H1 (cell line): ENCODE results near the gene GULP1. TPM values are rescaled to one million over a fixed set of nuclear protein-coding genes. Genes with fewer than 3 reads are reported as not detected.
"Not testable (repeated sequence)": the region's sequence is repeated elsewhere in the genome, so short reads cannot be mapped to it uniquely, and the experiment has no call there.

Source experiments
- CTCF ChIA-PET: fragments of 300-600 bp; sonication (Branson Sonifier 250); formaldehyde crosslinking; loops from one replicate; lab custom pipeline; 2021; ENCODE audit not compliant: partially characterized antibody; lab: Charles Lee
- POLR2A ChIA-PET: fragments of 300-600 bp; sonication (Branson Sonifier 250); formaldehyde crosslinking; loops from one replicate; lab custom pipeline; 2021; ENCODE audit warnings: inconsistent platforms; ENCODE audit not compliant: partially characterized antibody; lab: Charles Lee
- DNase-seq, 2 experiments: peaks; one replicate each; pipeline versions ENCODE4 v3.0.0 to v3.0.0-alpha.2; 2010 to 2022; ENCODE audit warnings: low spot score in 2 of 2, low read depth in 1 of 2, mixed read lengths in 1 of 2
- FAIRE-seq: peaks from 2 replicates; lab custom pipeline; 2011; peaks lifted over from hg19 to GRCh38; lab: Jason Lieb, UNC
- H2AFZ ChIP-seq: 2 replicates; pipeline ENCODE4 v1.8.1; 2012; ENCODE audit warnings: low read length, inconsistent platforms
- H2AK5ac ChIP-seq: 2 replicates; pipeline ENCODE4 v1.6.1; 2013; ENCODE audit warnings: low read depth, low read length
- H2BK120ac ChIP-seq: replicated peaks from 2 replicates; pipeline ENCODE3; 2013; ENCODE audit warnings: low read depth, low read length, inconsistent platforms
- H2BK12ac ChIP-seq: 2 replicates; pipeline ENCODE4 v1.6.1; 2013; ENCODE audit warnings: low read depth, low read length
- H2BK15ac ChIP-seq: 2 replicates; pipeline ENCODE4 v1.6.1; 2013; ENCODE audit warnings: low read length
- H2BK20ac ChIP-seq: 2 replicates; pipeline ENCODE4 v1.6.1; 2013; ENCODE audit warnings: low read length
- H2BK5ac ChIP-seq: 2 replicates; pipeline ENCODE4 v1.6.1; 2013; ENCODE audit warnings: low read depth, low read length
- H3K14ac ChIP-seq: 2 replicates; pipeline ENCODE4 v1.6.1; 2013; ENCODE audit warnings: inconsistent platforms; ENCODE audit not compliant: insufficient read length
- H3K18ac ChIP-seq: 2 replicates; pipeline ENCODE4 v1.6.1; 2013; ENCODE audit warnings: low read length; ENCODE audit errors: extremely low read depth
- H3K23ac ChIP-seq: 2 replicates; pipeline ENCODE4 v1.6.1; 2013; ENCODE audit warnings: inconsistent platforms; ENCODE audit not compliant: insufficient read length
- H3K23me2 ChIP-seq: 2 replicates; pipeline ENCODE4 v1.6.1; 2013; ENCODE audit warnings: low read depth, low read length
- H3K27ac ChIP-seq: 2 replicates; pipeline ENCODE4 v1.6.1; 2011; ENCODE audit warnings: low read depth, low read length, inconsistent platforms
- H3K27me3 ChIP-seq, 4 experiments: replicated peaks in 1 of 4; 1 replicate in 1 of 4; 2 replicates in 3 of 4; pipeline versions ENCODE4 v1.6.1 to v1.8.1; 2011 to 2013; ENCODE audit warnings: low read length in 3 of 4, mild to moderate bottlenecking in 3 of 4, inconsistent platforms in 2 of 4, mixed read lengths in 2 of 4, moderate library complexity in 1 of 4; ENCODE audit not compliant: control insufficient read depth in 3 of 4, insufficient read depth in 3 of 4; ENCODE audit errors: extremely low read depth in 1 of 4
- H3K36me3 ChIP-seq, 4 experiments: 2 replicates each; pipeline versions ENCODE4 v1.6.1 to v1.8.1; 2011 to 2013; ENCODE audit warnings: mild to moderate bottlenecking in 4 of 4, low read length in 3 of 4, moderate library complexity in 2 of 4, control low read depth in 1 of 4, inconsistent platforms in 1 of 4; ENCODE audit not compliant: insufficient read depth in 4 of 4, control insufficient read depth in 2 of 4
- H3K4ac ChIP-seq: replicated peaks from 2 replicates; pipeline ENCODE3; 2013; ENCODE audit warnings: low read length, low read depth, mixed read lengths, inconsistent platforms; ENCODE audit not compliant: insufficient read length
- H3K4me1 ChIP-seq, 4 experiments: replicated peaks in 1 of 4; 1 replicate in 1 of 4; 2 replicates in 3 of 4; pipeline versions ENCODE4 v1.6.1 to v1.8.1; 2011 to 2013; ENCODE audit warnings: low read length in 3 of 4, inconsistent platforms in 2 of 4, mixed read lengths in 1 of 4; ENCODE audit not compliant: insufficient read depth in 4 of 4, control insufficient read depth in 3 of 4
- H3K4me2 ChIP-seq, 2 experiments: 2 replicates each; pipeline versions ENCODE4 v1.6.1 to v1.8.1; 2011 to 2013; ENCODE audit warnings: low read depth in 2 of 2, low read length in 2 of 2, control low read depth in 1 of 2, inconsistent platforms in 1 of 2, mild to moderate bottlenecking in 1 of 2; ENCODE audit not compliant: insufficient read depth in 1 of 2
- H3K4me3 ChIP-seq, 4 experiments: fragments of 200-600, 300-600 bp in 1 of 4; sonication (generic), shearing (Covaris generic), sonication (Bioruptor Twin) in 1 of 4; 2 replicates each; pipeline versions ENCODE4 v1.5.1 to v1.8.1; 2011 to 2016; ENCODE audit warnings: low read length in 4 of 4, low read depth in 3 of 4, control low read depth in 2 of 4, inconsistent platforms in 2 of 4, mild to moderate bottlenecking in 2 of 4, mixed read lengths in 1 of 4, moderate library complexity in 1 of 4; ENCODE audit not compliant: insufficient read depth in 2 of 4; ENCODE audit errors: extremely low read depth in 1 of 4
- H3K56ac ChIP-seq: replicated peaks from 2 replicates; pipeline ENCODE3; 2013; ENCODE audit warnings: low read depth, mild to moderate bottlenecking, mixed read lengths, low read length, inconsistent platforms; ENCODE audit not compliant: insufficient read length
- H3K79me1 ChIP-seq: 2 replicates; pipeline ENCODE4 v1.6.1; 2013; ENCODE audit warnings: low read depth, low read length, control low read depth
- H3K79me2 ChIP-seq, 2 experiments: 2 replicates each; pipeline versions ENCODE4 v1.6.1 to v1.8.1; 2012 to 2013; ENCODE audit warnings: low read length in 2 of 2, mild to moderate bottlenecking in 2 of 2, inconsistent platforms in 1 of 2; ENCODE audit not compliant: insufficient read depth in 2 of 2, control insufficient read depth in 1 of 2
- H3K9ac ChIP-seq, 4 experiments: replicated peaks in 1 of 4; 1 replicate in 1 of 4; 2 replicates in 3 of 4; pipeline versions ENCODE4 v1.6.1 to v1.8.1; 2011 to 2013; ENCODE audit warnings: low read depth in 3 of 4, low read length in 3 of 4, control low read depth in 2 of 4, mild to moderate bottlenecking in 2 of 4, moderate library complexity in 2 of 4, inconsistent platforms in 1 of 4; ENCODE audit errors: extremely low read depth in 1 of 4
- H3K9me3 ChIP-seq, 2 experiments: 2 replicates each; pipeline versions ENCODE4 v1.6.1 to v1.8.1; 2012 to 2013; ENCODE audit warnings: mild to moderate bottlenecking in 2 of 2, moderate library complexity in 2 of 2, control low read depth in 1 of 2, inconsistent platforms in 1 of 2, low read depth in 1 of 2, low read length in 1 of 2, mixed read lengths in 1 of 2; ENCODE audit not compliant: insufficient read depth in 2 of 2
- H4K20me1 ChIP-seq, 2 experiments: replicated peaks in 1 of 2; 2 replicates each; pipeline versions ENCODE3 to v1.8.1; 2011 to 2013; ENCODE audit warnings: inconsistent platforms in 2 of 2, low read length in 2 of 2, mild to moderate bottlenecking in 1 of 2; ENCODE audit not compliant: insufficient read depth in 2 of 2, control insufficient read depth in 1 of 2
- H4K5ac ChIP-seq: 2 replicates; pipeline ENCODE4 v1.6.1; 2013; ENCODE audit warnings: low read length, low read depth, mixed read lengths, inconsistent platforms; ENCODE audit not compliant: insufficient read length
- H4K8ac ChIP-seq: 2 replicates; pipeline ENCODE4 v1.8.0; 2013; ENCODE audit warnings: mild to moderate bottlenecking, moderate library complexity, low read length, inconsistent platforms; ENCODE audit not compliant: insufficient read depth; ENCODE audit errors: extremely low read depth
- H4K91ac ChIP-seq: replicated peaks from 2 replicates; pipeline ENCODE3; 2013; ENCODE audit warnings: low read length, mixed read lengths, inconsistent platforms; ENCODE audit not compliant: insufficient read length
- WGBS, 2 experiments: shearing (Covaris generic) in 1 of 2; methylation state at CpG; one replicate each; pipeline versions ENCODE4 v1.1.6 to v1.1.7; 2013 to 2015; ENCODE audit warnings: low lambda C conversion rate in 2 of 2, mixed read lengths in 2 of 2, inconsistent platforms in 1 of 2, low coverage in 1 of 2, missing lambda C conversion rate in 1 of 2; ENCODE audit not compliant: insufficient replicate concordance in 2 of 2, insufficient coverage in 1 of 2, insufficient read length in 1 of 2; ENCODE audit errors: extremely low coverage in 1 of 2, missing lambda C conversion rate in 1 of 2; 5-methylcytosine and 5-hydroxymethylcytosine counted together
- polyA plus RNA-seq, 7 experiments: library from polyadenylated mRNA; depleted of rRNA in 3 of 7; stranded (reverse) in 5 of 7; unstranded in 2 of 7; fragments of >200 nt in 5 of 7; fragments of 200-250 nt in 2 of 7; gene quantifications; 1 replicate in 5 of 7; 2 replicates in 1 of 7; 4 replicates in 1 of 7; pipeline versions ENCODE4 v1.2.1 to v1.2.3, GENCODE V29; 2011 to 2013; ENCODE audit warnings: missing spikeins in 2 of 7, mixed read lengths in 2 of 7
- total RNA-seq: library from RNA; stranded (reverse); fragmentation: NEBNext Ultra II Directional; extraction: Animal tissue kit (Norgen Biotek cat#: 25700); gene quantifications from 2 replicates; pipeline ENCODE4 v1.2.1, GENCODE V29; 2021

GULP1 gene
- total and polyA plus RNA-seq, 2 of the 8 experiments (the other 6 are each of a cell fraction or from before 2014, with no cell fraction given): 69.7 to 139 TPM

DNA sequence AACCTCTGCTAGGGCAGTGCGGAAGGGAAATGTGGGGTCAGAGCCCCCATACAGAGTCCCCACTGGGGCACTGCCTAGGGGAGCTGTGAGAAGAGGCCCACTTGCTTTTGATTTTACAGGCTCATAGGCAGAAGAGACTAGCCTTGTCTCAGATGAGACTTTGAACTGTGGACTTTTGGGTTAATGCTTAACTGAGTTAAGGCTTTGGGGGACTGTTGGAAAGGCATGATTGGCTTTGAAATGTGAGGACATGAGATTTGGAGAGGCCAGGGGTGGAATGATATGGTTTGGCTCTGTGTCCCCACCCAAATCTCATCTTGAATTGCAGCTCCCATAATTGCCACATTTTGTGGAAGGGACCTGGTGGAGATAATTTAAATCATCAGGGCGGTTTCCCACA is 267.8 kb downstream of the GULP1 start:
- DNase-seq, H2BK120ac ChIP-seq, H3K14ac ChIP-seq, H3K4me1 ChIP-seq, H4K91ac ChIP-seq, H3K27me3 ChIP-seq, H3K23ac ChIP-seq, H3K4me2 ChIP-seq, H2BK20ac ChIP-seq, H3K79me1 ChIP-seq, H2BK12ac ChIP-seq, H3K9ac ChIP-seq, H4K8ac ChIP-seq, H3K27ac ChIP-seq, POLR2A ChIA-PET, H3K56ac ChIP-seq, H3K23me2 ChIP-seq, H3K18ac ChIP-seq, H3K4ac ChIP-seq, H3K79me2 ChIP-seq, H4K20me1 ChIP-seq, FAIRE-seq, H3K4me3 ChIP-seq, H2BK5ac ChIP-seq, H2AFZ ChIP-seq, H2AK5ac ChIP-seq, H3K9me3 ChIP-seq, H2BK15ac ChIP-seq, H4K5ac ChIP-seq: not testable (repeated sequence)
- CTCF ChIA-PET: interaction anchor here (0.6 kb wide), 1 partner anchor 1068 kb away, joined by 3 read pairs; no protein-coding TSS in a partner anchor
- H3K36me3 ChIP-seq: peaks cover 0 to 26% (median 13%) of the 10 kb centered on the region in 4 experiments; a peak in 4 of 8 replicates
- 93% methylated on average over 2 of the region's 2 CpGs; no CpG with 5 or more reads in 1 of the 2 experiments for WGBS, 2 experiments
